ENCODE measurements around the gene C11orf91. TPM values are rescaled to one million over a fixed set of nuclear protein-coding genes. Genes with fewer than 3 reads are reported as not detected.

Gene C11orf91
- total RNA-seq, 1 experiment from 2014 or later = 0.22 TPM

- Mint-ChIP-seq H3K9me3 (peaks cover 5% of the 10 kb centered on the region; the same call in 1 of the 2 replicates), H3K4me1 (peaks cover 8% of the 10 kb centered on the region), H3K4me3 (no peak overlapping the region), H3K36me3 (no peaks in the 10 kb centered on the region), H3K27me3 (ENCODE audit: low read depth) (peaks cover 5% of the 10 kb centered on the region), H3K27ac (no peak overlapping the region)
- ATAC-seq (no peak), DNase-seq (ENCODE audit: low spot score) (no peak)
- POLR2A ChIA-PET = no interaction called here
- TF ChIP-seq ZNF263 (CRISPR knock-in tag; IDR thresholded peaks at IDR 0.05; ENCODE audit: low read depth) = no peak
- CTCF ChIA-PET = no interaction called here
Observed at GRCh38 chr11:33652930-33653329, 47.7 kb downstream of the C11orf91 start.

DNA sequence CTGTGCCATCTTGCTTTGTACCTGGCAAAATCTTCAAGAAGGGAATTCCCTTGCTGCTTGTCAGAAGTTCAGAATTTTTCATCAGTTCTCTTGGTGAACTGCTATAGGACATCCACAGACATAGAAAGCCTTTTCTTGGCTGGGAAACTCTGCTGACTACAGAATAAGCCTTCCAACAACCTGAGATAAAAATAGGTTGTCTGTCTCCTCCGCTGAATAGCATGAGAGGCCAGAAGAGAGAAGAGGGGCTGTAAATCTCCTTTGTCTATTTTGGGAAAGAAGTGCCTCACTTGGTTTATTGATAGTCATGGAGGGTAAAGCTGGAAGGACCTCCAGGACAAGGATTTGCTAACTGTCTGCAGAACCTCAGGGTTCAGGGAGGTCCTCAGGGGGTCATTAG, 48.2 kb downstream of the C11orf91 start:
- no peak overlapping the region for H3K4me3 Mint-ChIP-seq
- no peak for ATAC-seq

GRCh38 chr11:33651990-33652389, 48.6 kb downstream of the C11orf91 start:
- Mint-ChIP-seq H3K9me3 (peaks cover 5% of the 10 kb centered on the region; the same call in 1 of the 2 replicates), H3K27ac (no peak overlapping the region), H3K27me3 (ENCODE audit: low read depth) (peaks cover 5% of the 10 kb centered on the region), H3K4me1 (peaks cover 6% of the 10 kb centered on the region), H3K4me3 (no peak overlapping the region), H3K36me3 (no peaks in the 10 kb centered on the region)
- ChIA-PET POLR2A (no interaction called here), CTCF (no interaction called here)
- DNase-seq (ENCODE audit: low spot score) (no peak), ATAC-seq (no peak)
- TF ChIP-seq PRRX2 (CRISPR knock-in tag; IDR thresholded peaks at IDR 0.05) (no peak), ESRRA (CRISPR knock-in tag; IDR thresholded peaks at IDR 0.05; ENCODE audit: borderline replicate concordance) (no peak), ZNF423 (CRISPR knock-in tag; IDR thresholded peaks at IDR 0.05) (no peak), ETV6 (CRISPR knock-in tag; IDR thresholded peaks at IDR 0.05) (no peak), TCF7 (CRISPR knock-in tag; IDR thresholded peaks at IDR 0.05; ENCODE audit: low read depth) (no peak), FOXJ3 (CRISPR knock-in tag; IDR thresholded peaks at IDR 0.05; ENCODE audit: borderline replicate concordance) (no peak), ZNF317 (CRISPR knock-in tag; IDR thresholded peaks at IDR 0.05; ENCODE audit: borderline replicate concordance, low read depth) (no peak), NFYB (CRISPR knock-in tag; conservative IDR thresholded peaks at IDR 0.05; ENCODE audit: low read depth) (no peak), USF1 (CRISPR knock-in tag; IDR thresholded peaks at IDR 0.05) (no peak), TEAD1 (CRISPR knock-in tag; IDR thresholded peaks at IDR 0.05) (no peak), FOXP1 (CRISPR knock-in tag; IDR thresholded peaks at IDR 0.05; ENCODE audit: borderline replicate concordance) (no peak)
- TF ChIP-seq, protein P1, sequence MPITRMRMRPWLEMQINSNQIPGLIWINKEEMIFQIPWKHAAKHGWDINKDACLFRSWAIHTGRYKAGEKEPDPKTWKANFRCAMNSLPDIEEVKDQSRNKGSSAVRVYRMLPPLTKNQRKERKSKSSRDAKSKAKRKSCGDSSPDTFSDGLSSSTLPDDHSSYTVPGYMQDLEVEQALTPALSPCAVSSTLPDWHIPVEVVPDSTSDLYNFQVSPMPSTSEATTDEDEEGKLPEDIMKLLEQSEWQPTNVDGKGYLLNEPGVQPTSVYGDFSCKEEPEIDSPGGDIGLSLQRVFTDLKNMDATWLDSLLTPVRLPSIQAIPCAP (CRISPR knock-in tag; IDR thresholded peaks at IDR 0.05) = no peak
- TF ChIP-seq, protein P2, sequence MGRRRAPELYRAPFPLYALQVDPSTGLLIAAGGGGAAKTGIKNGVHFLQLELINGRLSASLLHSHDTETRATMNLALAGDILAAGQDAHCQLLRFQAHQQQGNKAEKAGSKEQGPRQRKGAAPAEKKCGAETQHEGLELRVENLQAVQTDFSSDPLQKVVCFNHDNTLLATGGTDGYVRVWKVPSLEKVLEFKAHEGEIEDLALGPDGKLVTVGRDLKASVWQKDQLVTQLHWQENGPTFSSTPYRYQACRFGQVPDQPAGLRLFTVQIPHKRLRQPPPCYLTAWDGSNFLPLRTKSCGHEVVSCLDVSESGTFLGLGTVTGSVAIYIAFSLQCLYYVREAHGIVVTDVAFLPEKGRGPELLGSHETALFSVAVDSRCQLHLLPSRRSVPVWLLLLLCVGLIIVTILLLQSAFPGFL (CRISPR knock-in tag; IDR thresholded peaks at IDR 0.05; ENCODE audit: borderline replicate concordance) = no peak
- TF ChIP-seq, protein P3, sequence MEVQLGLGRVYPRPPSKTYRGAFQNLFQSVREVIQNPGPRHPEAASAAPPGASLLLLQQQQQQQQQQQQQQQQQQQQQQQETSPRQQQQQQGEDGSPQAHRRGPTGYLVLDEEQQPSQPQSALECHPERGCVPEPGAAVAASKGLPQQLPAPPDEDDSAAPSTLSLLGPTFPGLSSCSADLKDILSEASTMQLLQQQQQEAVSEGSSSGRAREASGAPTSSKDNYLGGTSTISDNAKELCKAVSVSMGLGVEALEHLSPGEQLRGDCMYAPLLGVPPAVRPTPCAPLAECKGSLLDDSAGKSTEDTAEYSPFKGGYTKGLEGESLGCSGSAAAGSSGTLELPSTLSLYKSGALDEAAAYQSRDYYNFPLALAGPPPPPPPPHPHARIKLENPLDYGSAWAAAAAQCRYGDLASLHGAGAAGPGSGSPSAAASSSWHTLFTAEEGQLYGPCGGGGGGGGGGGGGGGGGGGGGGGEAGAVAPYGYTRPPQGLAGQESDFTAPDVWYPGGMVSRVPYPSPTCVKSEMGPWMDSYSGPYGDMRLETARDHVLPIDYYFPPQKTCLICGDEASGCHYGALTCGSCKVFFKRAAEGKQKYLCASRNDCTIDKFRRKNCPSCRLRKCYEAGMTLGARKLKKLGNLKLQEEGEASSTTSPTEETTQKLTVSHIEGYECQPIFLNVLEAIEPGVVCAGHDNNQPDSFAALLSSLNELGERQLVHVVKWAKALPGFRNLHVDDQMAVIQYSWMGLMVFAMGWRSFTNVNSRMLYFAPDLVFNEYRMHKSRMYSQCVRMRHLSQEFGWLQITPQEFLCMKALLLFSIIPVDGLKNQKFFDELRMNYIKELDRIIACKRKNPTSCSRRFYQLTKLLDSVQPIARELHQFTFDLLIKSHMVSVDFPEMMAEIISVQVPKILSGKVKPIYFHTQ (CRISPR knock-in tag; IDR thresholded peaks at IDR 0.05) = no peak

More for the DNA sequence above, 48.2 kb downstream of the C11orf91 start:
- no peak for TF ChIP-seq JAZF1 (CRISPR knock-in tag; IDR thresholded peaks at IDR 0.05)
- no peak for TF ChIP-seq FOXK1 (CRISPR knock-in tag; IDR thresholded peaks at IDR 0.05)
- no peak for TF ChIP-seq NR3C1 (CRISPR knock-in tag; conservative IDR thresholded peaks at IDR 0.05; ENCODE audit: low read depth)
- no peak for TF ChIP-seq TEAD4 (CRISPR knock-in tag; IDR thresholded peaks at IDR 0.05)
- TF ChIP-seq, protein P4, sequence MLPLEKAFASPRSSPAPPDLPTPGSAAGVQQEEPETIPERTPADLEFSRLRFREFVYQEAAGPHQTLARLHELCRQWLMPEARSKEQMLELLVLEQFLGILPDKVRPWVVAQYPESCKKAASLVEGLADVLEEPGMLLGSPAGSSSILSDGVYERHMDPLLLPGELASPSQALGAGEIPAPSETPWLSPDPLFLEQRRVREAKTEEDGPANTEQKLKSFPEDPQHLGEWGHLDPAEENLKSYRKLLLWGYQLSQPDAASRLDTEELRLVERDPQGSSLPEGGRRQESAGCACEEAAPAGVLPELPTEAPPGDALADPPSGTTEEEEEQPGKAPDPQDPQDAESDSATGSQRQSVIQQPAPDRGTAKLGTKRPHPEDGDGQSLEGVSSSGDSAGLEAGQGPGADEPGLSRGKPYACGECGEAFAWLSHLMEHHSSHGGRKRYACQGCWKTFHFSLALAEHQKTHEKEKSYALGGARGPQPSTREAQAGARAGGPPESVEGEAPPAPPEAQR (CRISPR knock-in tag; IDR thresholded peaks at IDR 0.05) = no peak
- TF ChIP-seq IRF2 (CRISPR knock-in tag; IDR thresholded peaks at IDR 0.05; ENCODE audit: borderline replicate concordance, low read depth) = no peak
- no peak for TF ChIP-seq ATF3 (CRISPR knock-in tag; conservative IDR thresholded peaks at IDR 0.05)
- TF ChIP-seq, protein P5, sequence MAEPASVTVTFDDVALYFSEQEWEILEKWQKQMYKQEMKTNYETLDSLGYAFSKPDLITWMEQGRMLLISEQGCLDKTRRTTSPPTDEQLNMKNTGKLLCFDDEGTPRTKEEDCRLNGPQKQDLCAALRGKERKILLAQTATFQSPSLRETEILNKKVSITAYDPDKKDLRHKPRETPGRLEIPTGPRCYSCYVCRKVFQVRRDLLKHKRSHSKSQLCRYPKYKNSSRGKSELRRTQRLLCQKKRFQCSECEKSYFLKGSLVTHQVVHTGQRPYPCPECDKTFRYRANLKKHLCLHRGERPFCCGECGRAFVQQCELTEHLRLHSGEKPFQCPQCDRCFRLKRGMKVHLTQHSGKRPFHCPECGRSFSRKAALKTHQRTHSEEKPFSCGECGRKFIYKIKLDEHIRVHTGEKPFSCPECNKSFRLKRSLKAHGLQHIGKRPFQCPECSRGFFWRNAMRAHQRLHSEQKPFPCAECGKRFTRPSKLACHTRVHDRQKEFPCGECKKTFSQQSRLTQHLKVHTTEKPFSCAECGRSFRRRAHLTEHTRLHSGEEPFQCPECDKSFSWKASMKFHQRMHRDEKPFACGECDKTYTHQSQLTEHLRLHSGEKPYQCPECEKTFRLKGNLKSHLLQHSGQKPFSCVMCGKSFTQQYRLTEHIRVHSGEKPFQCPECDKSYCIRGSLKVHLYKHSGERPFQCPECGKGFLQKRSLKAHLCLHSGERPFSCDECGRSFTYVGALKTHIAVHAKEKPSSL (CRISPR knock-in tag; conservative IDR thresholded peaks at IDR 0.05) = no peak
- DNase-seq (ENCODE audit: low spot score) = no peak
- no peaks in the 10 kb centered on the region for H3K36me3 Mint-ChIP-seq
- H3K4me1 Mint-ChIP-seq = peaks cover 6% of the 10 kb centered on the region
- POLR2A ChIA-PET = no interaction called here
- H3K27me3 Mint-ChIP-seq (ENCODE audit: low read depth) = peaks cover 5% of the 10 kb centered on the region
- H3K27ac Mint-ChIP-seq = no peak overlapping the region
- CTCF ChIA-PET = no interaction called here
- H3K9me3 Mint-ChIP-seq = peaks cover 5% of the 10 kb centered on the region; the same call in 1 of the 2 replicates
